ENCODE results near the gene ASIC2.

The ASIC2 gene

DNA sequence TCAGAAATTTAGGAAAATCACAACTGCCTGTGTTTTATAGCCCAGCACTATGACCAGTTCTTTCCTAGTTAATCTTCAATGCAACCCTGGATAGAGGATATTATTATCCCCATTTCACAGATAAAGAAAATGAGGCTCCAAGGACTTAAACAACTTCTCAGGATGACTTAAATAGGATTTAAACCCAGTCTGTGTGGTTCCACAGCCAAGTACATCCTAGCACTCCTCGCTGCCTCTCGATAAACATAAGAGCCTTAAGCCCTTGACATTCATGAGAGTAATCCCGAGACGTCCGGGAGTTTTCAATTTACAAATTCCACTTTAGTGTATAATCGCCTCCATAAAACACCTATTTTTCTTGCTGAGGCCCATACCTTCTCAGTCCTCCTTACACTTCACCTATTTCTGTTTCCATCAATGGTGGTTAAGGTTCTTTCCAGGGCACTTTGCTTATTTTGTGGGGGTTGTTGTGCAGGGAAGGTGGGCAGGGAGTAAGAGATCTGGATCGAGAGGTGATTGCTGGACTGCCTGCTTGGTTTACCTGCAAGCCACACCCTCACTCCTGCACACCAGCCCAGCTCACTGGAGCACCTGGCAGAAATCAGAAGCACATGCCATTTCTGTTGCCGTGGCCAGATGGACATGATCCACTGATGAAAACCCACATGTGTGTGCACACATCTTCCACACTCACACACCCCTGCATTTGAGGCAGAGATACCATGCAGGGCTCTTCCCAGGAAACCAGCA, 50.5 kb downstream of the ASIC2 start:
- DNase-seq: no peak

DNA sequence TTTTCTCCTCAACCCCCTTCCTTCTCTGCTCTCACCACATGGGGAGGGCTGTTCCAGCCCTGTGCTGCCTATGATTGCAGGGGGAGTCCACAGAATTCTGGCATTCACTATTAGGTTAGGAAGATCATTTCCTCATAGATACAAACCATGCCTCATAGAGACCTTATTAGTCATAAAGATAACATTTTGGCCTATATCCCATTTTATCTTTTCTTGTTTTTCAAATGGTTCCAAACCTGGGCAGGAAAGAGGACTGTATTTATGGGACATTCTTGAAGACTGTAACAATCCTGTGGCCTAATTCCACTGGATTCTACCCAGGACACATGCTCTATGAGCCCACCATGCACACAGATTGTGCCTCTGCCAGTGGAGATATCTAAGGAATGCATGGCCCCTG, 51.7 kb downstream of the ASIC2 start:
- no peak for DNase-seq

DNA sequence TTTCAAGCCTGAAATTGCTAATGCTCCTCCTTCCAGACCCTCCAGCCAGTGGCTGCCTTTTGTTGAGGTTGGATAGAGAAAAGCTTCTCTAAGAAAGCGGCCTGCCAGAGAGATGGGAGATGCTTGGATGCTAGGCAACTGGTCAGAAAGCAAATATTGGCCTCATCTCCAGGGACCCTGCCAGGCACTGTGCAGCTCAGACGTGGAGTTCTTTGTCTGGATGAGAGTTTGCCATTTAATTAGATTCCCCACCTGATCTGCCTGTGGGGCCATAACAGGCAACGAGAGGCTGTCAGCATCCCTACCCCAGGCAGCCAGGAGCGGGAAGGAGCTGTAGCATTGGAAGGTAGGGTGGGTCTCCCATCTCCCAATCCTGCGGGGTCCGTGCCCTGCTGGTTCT, 52.7 kb downstream of the ASIC2 start:
- no peak for DNase-seq

DNA sequence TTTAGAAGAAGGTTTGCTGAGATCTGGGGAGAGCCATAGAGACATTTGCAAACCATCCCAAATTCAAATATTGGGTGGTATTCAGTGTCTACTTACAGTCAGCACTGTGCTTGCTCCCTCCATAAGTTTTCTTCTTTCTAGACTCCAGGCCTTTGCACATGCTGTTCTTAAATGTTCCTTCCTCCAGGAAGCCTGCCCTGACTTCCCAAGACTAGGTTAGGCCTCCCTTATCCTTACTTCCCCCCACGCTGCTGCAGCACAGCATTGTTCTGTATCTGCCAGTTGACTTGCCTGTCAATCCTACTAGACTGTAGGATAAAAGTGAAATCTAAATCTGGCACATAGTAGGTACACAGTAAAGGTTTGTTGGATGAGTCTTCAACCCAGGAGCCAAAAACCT, 53.4 kb downstream of the ASIC2 start:
- DNase-seq: no peak

DNA sequence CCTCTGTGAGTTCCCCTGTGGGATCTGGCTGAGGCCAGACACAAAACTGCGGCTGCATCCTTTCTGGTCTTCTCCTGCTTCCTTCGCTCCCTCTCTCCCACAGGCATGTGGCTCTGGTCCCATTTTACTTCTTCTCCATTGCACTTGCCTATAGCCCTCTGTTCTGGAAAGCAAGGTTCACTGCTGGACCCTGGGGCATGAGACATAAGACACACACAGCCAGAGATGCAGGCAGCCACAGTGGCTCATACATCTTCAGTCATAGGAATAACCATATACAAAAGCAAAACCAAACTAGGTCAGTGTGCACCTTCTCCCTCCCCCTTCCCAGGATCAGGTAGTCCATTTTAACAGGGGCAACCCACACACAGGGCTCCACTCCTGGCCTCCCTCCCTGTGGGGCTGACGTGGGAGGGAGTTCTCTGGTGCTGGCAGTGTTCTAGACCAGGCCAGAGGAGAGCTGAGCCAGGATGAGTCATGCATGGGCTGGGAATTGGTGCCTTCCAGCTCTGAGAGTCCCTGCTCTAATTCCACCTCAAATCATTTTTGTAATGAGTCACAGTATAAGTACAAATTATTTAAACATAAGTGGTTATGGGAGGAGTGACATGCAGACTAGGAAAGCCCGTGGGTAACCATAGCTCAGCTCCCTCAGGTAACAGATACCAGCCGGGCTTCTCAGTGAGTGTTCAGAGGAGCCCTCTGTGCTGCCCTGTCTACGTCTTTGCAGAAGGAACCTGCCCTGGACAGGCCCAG, 58.0 kb downstream of the ASIC2 start:
- DNase-seq: no peak

DNA sequence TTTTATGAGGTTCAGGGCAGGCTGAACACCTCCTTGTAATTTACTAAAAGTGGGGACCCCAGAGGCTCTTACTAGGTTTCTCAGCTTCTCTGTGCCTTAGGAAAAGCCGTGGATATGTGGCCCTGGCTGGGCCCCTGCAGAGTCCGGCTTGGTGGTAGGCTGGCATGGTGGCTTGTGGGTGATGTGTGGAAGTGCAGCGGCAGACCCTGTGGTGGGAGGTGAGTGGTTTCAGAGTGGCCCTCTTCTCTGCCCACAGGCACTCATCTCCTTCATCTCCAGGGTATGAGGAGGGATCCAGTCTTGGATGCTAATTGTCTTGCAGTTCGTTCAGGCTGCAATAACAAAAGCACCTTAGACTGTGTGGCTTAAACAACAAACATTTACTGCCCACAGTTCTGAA, 58.9 kb downstream of the ASIC2 start:
- no peak for DNase-seq

DNA sequence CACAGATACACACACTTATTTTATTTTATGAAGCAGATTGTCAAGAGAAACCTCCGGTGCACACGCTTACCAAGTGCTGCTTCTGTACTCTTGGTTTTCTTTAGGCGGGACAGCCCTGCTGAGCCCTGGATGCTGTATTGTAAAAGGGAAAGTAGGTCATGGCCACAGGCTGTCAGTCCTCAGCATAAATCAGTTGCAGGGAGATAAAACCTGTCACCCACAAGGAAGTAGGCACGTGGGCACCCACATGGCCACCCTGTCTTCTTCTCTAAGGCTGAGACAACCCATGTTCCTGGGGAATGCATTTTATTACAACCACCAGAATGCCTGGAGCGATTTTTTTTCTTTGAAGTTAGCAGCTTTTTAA, 59.3 kb downstream of the ASIC2 start:
- no peak for DNase-seq

DNA sequence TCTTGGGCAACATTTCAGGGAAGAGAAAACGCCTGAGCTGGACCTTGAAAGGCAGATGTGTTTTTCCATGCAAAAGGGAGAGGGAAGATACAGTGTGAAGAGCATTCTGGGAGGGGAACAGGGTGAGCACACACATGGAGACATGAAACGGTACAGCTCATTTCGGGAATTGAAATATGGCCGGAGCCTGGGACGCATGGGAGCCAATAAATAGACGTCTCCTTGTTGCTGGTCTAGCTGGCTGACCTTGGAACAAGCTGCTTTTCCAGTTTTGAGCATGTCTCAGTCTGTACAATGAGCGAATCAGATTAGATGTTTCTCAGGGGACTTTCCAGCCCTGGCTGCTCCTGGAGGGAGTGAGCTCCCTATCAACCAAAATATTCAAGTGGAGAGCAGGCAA, 63.6 kb downstream of the ASIC2 start:
- DNase-seq: no peak

DNA sequence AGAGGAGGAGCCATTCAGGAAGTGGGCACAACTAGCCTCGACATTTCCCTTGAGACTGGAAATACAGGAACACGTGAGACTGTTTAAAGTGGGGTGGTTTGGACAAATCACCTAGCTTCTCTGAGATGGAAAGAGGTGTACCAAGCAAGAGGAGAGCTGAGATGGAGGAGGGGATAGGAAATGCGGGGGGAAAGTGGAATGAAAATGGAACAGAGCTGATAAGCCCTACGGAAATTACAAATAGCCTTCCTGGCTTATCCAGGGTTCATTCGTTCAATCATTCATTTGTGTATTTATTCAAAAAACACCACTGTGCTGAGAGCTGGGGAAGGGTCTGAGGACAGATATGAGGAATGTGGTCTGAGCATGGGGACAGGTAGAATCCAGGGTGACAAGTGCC, 64.1 kb downstream of the ASIC2 start:
- no peak for DNase-seq

DNA sequence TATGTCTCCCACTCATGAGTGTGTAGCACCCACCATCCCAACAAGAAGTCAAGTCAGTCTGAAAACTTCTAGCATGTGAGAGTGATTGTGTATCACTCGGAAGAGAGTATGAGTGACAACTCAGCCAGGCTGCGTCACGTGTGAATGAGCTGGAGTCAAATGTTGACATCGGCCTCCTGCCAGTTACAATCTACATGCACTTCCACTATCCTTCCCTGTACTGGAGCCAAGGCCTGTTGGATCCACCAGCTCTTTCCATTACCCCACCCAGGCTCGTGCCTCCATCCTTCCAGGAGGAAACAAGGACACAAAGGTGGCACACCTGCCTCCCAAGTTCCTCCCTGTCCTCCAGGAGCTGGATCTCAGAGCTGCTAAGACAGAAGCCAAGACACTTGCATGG, 64.5 kb downstream of the ASIC2 start:
- no peak for DNase-seq

DNA sequence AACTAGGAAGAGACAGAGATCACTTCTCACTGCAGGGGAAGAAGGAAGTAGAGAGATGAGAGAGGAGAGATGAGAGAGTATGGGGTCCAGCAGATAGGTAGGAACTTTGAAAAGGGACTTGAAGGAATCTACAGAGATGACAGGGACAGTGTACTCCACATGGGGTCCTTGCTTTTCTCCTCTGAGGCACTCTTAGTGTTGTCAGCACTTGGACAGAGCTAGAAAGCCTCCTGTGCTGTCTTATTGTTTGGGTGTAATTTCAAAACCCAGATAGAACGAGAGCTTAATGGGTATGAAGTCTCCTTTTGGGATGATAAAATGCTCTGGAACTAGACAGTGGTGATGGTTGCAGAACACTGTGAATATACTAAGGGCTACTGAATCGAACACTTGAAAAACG, 65.2 kb downstream of the ASIC2 start:
- no peak for DNase-seq

DNA sequence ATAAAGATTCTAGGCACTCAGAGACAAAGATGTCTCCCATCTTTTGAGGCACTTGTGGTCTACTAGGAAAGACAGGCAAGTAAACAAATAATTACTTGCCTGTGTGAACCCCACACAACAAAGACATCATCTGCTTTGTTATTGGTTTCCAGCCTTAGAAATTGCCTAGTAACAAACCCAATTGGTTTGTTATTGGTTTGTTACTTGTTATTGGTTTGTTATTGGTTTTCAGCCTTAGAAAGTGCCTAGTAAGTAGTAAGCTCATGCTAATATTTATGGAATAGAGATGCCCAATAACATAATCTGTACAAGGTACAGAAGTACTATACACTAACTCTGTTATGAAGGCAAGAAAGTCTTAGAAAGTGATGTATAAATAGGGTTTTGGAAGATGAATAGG, 67.1 kb downstream of the ASIC2 start:
- no peak for DNase-seq

DNA sequence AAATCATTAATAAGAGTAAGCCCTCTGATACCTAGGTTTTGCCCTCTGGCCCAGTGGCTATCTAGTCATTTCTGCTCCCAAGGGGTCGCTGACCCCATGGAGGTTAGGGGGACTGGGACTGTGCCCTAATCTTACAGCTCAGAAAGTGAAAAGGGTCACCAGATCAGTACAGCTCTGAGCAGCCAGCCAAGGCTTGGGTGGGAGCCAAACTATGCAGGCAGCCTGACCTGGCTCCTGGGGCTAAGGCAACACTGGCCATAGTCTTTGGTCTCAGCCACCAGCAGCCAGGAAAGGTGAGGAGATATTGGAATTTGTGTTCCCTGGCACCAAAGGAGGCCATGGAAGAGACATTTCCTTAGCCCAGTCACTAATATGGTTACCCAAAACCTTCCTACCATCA, 67.6 kb downstream of the ASIC2 start:
- DNase-seq: no peak

DNA sequence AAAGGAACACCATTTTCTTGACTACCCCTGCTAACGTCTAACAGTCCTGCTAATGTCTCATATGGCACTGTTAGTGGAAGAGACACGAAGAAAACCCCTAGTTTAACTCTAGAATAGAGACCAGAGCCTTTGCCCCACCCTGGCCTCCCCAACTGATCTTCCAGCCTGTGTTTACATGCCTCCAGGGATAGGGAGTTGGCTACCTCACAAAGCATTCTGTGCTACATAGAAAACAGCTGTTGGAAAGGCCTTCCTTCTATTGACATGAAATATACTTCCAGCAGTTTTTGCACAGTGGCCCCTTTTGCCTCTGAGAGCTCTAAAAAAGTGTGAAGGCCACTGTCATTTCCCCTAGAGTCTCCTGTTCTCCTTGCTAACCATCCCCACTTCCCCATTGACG, 73.1 kb downstream of the ASIC2 start:
- no peak for DNase-seq

DNA sequence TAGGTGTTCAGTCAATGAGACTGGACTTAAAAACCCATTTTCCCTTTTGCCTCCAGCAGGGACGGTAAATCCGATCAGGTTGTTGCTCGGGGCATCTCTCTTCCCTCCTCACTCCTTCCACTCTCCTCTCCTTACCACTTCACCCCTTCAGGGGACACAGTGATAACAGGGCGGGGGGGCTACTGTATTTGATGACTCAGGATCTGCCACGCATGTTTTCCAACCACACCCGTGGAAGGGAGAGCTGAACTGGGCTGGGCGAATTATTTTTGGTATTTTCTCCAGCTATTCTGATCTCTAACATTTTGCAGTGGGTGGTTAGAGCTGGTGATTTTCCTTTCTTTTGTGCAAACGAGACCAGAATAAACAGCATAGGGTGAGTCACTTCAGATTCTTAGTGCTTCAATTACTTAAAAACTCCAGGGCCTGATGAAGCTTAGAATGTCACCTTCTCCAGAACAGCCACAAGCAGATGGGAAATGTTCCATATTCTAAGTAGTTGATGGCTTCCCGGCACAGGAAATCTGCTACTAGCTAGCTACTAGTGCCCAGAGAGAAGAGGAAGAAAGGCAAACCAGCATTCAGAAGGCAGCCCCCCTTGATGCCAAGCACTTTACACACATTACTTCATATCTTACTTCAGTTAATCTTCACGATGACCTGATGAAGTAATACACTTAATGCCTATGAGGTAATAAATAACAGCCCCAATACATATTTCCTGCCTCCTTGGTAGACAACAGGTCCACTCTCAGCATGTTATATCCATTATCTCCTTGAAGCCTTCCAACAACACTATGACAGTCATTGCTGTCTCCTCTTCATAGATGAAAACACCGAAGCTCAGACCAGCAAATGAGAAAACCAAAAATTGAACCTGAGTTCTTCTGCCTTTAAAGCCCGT, 74.1 kb downstream of the ASIC2 start:
- DNase-seq: no peak

DNA sequence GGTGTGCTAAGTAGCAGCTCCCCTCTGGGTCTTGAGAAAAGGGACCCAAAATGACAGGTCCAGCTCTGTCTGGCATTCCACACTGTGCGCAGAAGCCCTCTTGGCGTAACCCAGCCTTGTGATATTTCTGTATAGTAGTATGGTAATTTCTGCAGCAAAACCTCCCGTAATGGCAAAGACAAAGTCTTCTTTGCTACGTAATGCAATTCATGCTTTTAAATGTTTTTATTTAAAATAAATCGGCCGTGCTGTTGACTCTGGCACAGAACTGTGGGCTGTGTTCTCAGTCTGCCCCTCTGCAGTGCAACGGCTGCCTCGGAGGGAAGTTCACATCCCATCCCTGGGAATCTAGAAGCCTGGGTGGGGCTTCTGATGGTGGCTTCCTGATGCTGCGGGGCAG, 75.2 kb downstream of the ASIC2 start:
- DNase-seq: no peak

DNA sequence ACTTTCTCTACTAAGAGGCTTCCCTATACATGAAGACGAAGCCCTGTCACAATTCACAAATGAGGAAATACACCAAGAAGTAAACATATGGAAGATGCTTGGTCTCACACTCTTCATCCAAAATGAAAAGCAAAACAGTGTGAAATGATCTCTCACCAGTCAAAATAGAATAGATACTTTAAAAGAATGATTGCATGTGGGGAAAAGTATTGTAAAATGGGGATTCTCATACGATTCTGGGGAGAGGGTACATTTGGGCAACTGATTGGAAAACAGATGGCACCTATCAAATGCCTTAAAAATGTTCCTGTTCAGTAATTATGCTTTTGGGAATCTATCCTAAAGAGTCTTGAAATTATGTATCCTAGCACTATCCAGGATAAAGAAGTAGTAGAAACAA, 78.1 kb downstream of the ASIC2 start:
- no peak for DNase-seq

DNA sequence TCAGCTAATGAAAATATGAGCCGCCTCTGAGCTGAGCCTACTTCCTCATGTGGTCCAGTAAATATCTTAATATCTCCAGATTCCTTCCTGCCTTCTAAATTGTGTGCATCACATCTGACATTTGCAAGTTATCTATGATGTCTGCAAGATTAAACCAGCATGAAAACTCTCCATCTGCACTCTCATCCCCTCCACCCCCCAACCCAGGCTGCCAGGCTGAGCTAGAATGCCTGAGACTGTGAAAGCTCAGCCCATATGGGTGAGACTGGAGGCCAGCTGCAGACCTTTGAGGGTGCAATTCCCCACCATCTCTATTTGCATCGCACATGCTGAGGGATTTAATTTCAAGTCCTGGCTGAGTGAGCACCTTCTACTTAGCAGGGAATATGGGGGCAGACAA, 82.8 kb downstream of the ASIC2 start:
- no peak for DNase-seq

DNA sequence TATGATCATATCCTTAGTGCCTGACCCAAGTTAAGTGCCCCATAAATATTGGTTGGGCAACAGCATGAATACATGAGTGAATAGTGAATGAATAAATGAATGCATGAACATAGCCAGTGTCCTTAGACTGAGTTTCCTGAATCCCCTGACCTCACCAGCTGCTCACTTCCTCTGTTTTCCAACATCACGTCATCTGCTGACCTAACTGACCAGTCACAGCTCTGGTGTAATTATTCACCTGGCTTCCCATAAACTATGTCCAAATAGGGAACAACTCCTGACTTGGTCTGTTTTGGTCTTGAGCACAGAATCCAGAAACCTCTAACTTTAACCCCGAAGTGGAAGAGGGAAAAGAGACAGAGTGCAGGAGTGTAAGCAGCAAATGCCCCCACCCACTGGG, 83.4 kb downstream of the ASIC2 start:
- DNase-seq: peak; percentile 71

DNA sequence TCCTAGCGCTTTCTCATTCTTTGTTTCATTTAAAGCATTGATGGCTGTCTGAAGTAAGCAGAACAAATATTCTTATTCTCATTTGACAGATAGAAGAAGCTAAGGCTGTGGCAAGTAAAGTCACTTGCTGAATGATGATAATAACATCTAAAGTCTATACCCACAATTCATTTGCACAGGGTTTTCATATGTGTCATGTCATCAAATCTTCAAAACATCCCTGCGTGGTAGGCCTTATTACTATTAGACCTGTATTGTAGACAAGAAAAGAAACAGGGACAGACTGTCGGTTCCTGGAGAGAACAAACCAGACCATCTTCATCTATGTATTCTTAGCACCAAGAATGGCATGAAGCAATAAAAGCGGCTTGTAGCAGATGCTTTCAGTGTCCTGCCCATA, 85.9 kb downstream of the ASIC2 start:
- DNase-seq: no peak

DNA sequence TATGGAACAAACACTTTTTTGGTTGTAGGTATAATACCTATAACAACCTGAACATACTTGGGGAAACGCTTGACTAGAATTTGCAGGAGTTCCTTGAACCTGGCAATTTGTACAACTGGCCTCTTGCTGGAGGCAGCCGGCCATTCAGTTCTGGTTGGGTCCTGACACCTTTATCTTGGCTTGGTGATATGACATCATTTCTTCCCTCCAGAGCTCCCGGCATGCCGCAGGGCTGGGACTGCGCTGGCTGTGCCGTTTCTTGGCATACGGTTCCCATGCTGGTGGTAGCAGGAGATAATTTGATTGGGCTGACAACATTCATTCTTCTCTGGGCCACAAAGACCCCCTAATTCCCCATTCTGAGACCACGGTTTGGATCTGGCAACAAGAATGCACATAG, 87.5 kb downstream of the ASIC2 start:
- DNase-seq: peak; percentile 67

DNA sequence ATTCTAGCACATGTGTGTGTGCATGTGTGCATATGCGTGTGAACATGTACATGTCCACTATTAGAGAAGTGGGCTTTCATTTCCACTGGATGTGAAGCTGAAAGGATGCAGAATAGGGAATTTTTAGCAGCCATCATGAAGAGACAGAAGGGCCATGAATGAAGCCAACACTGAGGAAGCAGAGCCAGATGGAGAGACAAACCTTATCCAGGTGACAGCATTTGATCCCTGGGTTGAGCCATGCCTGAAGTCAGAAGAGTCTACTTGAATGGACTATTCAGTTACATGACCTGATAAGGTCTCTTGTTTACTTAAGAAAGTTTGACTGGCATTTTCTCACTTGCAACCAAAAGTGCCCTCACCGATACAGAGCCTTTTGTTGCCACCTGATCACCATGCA, 88.4 kb downstream of the ASIC2 start:
- no peak for DNase-seq

DNA sequence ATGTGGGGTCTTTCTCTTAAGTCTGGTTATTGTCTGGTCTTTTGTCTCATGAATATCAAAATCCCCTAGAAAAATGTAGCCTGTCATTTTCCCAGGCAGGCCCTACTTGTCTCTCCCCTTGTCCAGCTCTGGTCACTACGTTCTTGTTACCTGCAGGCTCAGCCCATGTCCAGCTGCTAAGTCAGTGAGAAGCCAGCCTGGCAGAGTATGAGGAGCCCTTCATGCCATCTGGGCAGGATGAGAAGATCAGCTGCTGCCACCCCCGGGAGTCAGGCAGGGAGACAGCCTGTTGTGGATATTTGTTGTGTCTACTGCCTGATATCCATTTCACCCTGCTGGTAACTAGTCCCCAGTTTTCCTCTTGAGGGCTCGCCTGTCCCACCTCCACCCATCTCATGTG, 88.9 kb downstream of the ASIC2 start:
- DNase-seq: no peak
